NOMO-1 (cell line): ENCODE data around the gene PPP1R14C.

ENCODE experiments used
- DNase-seq, 2 experiments: peaks; one replicate each; lab custom pipeline; 2025; ENCODE audit not compliant: unreplicated experiment in 2 of 2; lab: John Stamatoyannopoulos, UW

Gene PPP1R14C

DNA sequence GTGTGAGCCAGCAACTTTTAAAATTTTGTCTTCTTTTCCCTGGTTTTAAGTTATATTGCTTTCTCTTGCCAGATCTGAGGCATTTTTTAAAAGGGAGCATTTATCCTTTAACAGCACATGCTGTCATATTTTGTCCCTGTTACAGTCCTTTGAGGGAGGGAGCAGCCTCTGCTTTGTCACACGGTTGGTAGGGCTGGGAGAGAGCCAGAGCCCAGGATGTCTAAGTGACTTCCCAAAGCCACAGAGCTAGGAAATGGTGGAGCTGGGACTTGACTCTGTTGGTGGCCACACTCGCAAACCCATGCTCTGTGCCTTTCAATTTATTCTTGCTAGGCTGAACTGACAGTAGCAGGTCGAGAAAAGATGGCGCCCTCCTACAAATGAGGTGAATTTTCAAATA, 145.6 kb downstream of the PPP1R14C start:
- DNase-seq = no peak

DNA sequence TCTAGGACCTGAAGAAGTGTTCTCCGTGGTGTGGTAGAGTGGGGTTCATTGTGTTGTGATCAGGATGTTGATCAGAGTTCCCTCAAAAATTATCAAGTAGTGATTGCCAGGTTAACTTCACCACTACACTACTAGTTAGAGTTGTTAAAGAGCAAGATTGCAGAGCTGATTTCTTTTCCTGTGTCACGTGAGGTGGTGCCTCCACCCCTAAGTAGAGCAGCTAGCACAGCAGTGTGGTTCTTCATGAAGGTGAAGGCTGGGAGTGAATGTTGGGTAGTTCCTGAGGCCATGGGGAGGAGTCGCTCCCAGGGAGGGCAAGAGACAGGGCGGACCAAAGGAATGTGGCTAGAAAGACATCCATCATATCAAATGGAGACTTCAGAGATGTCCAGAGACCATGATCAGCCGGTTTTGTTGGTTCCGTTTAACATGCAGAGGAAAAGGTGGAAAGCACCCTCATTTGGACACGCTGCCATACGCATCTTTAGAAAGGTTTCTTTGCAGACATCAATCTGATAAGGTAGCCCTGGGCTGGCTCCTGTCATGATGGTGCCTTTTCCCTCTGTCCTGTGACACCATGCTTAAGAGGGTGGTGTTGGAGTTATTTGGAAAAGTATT, 146.7 kb downstream of the PPP1R14C start:
- no peak for DNase-seq

DNA sequence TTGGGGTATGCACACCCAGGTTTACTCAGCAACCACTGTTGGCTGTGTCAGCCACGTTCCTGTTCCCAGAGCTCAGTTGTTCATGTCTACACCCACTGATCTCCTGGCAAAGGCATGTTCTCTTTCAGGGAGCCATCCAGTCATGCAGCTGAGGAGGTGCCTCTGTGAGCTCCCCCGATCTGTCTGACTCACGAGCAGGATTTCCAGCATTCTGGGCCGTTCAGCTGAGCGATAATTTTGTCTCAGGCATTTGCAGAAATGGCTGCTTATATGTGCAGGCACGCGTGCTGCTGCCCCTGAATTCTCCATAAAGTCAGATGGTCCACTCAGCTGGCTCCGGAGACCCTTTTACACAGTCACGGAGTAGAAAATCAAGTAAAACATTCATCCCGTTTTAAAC, 147.6 kb downstream of the PPP1R14C start:
- no peak for DNase-seq

DNA sequence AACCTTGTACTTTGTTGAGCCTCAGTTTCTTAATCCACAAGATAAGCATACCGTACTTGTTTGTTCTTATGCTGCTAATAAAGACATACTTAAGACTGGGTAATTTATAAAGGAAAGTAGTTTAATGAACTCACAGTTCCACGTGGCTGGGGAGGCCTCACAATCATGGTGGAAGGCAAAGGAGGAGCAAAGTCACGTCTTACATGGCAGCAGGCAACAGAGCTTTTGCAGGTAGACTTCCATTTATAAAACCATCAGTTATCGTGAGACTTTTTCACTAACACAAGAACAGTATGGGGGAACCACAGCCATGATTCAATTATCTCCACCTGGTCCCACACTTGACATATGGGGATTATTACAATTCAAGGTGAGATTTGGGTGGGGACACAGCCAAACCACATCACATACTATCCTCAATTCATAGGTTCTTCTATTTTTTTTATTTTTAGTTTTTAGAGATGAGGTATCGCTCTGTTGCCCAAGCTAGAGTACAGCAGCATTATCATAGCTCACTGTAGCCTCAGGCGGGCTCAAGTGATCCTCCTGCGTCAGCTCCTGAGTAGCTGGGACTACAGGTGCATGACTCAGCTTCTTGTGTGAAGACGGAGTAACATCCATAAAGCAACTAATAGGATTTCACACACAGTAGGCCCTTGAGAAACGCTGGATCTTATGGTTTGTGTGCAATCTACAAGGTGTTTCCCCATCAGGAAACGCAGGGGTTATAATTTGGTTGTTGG, 149.3 kb downstream of the PPP1R14C start:
- DNase-seq = no peak

DNA sequence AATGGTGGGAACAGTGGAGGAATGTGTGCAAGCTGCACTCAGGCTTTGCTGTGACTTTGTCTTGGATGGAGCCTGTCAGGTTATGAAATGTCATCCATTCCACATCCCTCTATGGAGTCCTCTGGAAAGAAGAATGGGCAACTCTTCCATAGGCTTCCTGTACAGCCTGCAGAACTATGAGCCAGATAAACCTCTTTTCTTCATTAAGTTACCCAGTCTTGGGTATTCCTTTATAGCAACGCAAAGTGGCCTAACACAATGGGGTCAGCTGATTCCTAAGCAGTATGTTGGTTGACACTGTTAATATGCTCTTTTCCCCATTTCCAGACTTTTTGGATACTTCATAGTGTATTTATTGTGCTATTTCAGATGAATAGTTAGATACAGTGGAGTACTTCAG, 150.2 kb downstream of the PPP1R14C start:
- no peak for DNase-seq

DNA sequence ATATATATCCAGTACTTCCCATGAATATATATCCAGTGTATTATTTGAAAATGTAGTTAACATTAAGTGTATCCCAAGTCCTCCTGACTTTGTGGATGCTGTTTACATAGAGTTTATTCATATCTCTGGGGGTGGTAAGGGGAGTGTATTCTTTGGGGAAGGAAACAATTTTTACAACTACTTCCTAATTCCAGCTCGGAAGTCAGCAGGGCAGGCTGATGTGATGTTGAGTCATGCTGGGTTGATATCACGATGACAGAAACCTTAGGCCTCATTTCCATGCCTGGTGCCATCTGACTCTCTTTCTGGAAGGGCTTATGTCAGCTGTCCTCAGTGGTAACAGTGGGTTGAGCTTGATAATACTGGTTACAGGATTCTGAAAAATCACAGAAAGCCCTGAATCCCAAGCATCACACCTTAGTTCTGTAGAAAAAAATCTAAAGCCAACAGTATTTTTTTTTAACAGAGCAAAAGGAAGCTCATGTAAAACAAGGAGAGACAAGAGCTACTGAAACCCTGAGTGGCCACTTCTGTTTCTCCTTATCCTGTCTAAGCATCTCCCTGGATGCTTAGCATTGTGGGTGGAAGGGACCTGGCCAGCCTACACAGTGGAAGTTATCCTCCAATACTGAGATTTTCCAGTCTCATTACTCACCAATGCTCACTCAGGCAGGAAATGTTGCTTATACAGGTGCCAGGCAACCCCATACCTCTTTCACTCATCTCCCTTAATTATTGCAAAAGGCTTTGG, 150.8 kb downstream of the PPP1R14C start:
- peak; percentile 23 to 64 for DNase-seq

DNA sequence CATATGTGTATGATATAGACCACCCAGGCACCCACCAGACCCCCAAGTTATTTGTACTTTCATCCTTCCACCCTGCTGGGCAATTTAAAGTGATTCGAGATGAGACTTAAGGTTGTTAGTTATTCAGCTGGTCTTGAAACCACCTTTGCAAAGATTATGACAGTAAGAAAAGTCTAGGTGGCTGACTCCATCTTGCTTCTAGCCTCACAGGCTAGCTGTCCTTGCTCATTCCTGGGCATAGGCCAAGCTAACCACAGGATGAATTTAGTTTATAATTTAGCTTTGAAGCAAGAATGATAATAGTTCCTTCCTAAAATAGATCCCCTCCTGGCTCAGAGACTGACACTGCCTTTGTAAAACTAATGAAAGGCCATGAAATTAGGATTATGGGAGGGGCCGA, 154.0 kb downstream of the PPP1R14C start:
- no peak for DNase-seq

DNA sequence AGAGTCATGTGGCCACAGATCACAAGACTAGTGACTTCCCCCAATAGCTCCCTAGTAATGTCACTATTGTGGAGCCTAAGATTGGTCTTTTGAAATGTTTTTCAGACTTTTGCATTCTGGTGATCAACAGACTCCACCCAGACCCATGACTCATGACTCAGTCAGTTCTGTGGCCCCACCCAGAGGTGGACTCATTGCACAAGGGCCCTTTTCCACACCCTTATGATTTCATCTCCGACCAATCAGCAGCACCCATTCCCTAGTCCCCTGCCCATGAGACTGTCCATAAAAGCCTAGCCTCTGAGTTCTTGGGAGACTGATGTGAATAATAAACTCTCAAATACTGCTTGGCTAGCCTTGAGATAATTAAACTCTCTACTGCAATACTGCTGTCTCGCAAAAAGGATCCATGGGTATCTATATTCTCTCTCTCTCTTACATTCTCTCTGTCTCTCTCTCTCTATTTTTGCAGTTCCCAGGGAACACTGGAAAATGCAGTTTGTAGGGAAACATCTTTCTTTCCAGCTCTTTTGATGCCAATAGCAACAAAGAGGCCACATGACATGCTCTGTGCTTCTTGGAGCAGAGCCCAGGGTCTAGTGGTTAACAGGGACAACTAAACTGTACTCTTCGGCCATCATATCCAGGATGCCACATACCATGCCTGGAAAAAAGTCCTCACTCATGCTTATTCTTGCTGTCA, 154.6 kb downstream of the PPP1R14C start:
- DNase-seq = no peak

DNA sequence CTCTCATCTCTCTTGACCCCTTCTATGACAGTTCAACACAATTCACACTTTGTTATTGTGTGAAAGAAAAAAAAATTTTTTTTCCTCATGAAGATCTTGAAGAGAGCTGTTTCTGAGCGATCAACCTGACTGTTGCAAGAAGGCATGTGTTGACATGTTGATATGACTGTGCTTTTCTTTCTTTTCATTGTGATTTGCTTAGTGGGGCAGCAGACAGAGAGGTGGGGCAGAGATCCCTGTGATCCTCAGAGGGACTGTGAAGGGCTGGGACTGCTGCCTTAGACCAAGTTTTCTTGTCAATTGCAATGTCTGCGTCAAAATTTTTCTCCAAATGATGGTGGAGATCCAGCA, 155.2 kb downstream of the PPP1R14C start:
- DNase-seq = no peak

DNA sequence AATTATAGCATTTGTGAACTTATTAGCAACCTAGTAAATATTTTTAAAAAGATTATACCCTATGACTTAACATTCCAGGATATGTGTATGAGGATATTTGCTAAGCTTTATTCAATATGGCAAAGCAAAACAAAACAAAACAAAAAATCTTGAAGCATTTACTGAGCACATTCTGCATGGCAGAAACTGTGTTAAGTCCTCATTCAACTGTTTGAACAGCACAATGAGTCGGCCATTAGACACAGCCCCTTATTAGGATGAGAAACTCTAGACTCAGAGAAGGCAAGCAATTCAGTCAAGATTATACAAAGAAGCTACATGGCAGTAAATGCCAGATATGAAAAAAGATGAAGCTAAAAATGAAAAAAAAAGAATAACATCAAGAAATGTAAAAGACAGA, 155.8 kb downstream of the PPP1R14C start:
- DNase-seq = no peak
